ENCODE measurements around the gene ZMYM4.
"Not testable (repeated sequence)": the region's sequence is repeated elsewhere in the genome, so short reads cannot be mapped to it uniquely, and the experiment has no call there.

ZMYM4 gene

GRCh38 chr1:35231287-35231686 lies 37.2 kb upstream of the ZMYM4 start:
- POLR2A ChIA-PET = interaction anchor here (0.7 kb wide), 1 partner anchor 9 kb away, joined by 3 read pairs; no protein-coding TSS in a partner anchor
- no peaks in the 10 kb centered on the region for H3K4me1 ChIP-seq (ENCODE audit: control extremely low read depth in 1 of 4, control insufficient read depth in 4 of 4, insufficient read depth in 4 of 4, low read length in 3 of 4)
- WGBS (ENCODE audit: insufficient coverage) = no CpG with 5 or more reads among the region's 1 CpG
- no peak for DNase-seq
- no peaks in the 10 kb centered on the region for H3K9me3 ChIP-seq (ENCODE audit: control extremely low read depth in 1 of 5, control insufficient read depth in 4 of 5, insufficient read depth in 2 of 5, low read depth in 1 of 5, low read length in 4 of 5)
- no peak overlapping the region for H3K27ac ChIP-seq (ENCODE audit: insufficient read depth in 1 of 2, low read depth in 1 of 2, low read length in 2 of 2, poor library complexity in 1 of 2, severe bottlenecking in 2 of 2)
- no peaks in the 10 kb centered on the region for H3K27me3 ChIP-seq (replicated peaks in 2 of 5; ENCODE audit: control insufficient read depth in 4 of 5, insufficient read depth in 5 of 5, low read length in 4 of 5)
- CTCF ChIA-PET = interaction anchor here (0.6 kb wide), 1 partner anchor 56 kb away, joined by 3 read pairs; no protein-coding TSS in a partner anchor
- H3K4me3 ChIP-seq (ENCODE audit: control insufficient read depth in 1 of 7, extremely low read depth in 1 of 7, insufficient read depth in 4 of 7, low read depth in 2 of 7, low read length in 6 of 7) = no peak overlapping the region
- H3K36me3 ChIP-seq (ENCODE audit: control insufficient read depth in 4 of 4, insufficient read depth in 4 of 4, low read length in 3 of 4) = no peaks in the 10 kb centered on the region

GRCh38 chr1:35236772-35237171 lies 31.7 kb upstream of the ZMYM4 start:
- DNase-seq; H3K27ac ChIP-seq (ENCODE audit: insufficient read depth in 1 of 2, low read depth in 1 of 2, low read length in 2 of 2, poor library complexity in 1 of 2, severe bottlenecking in 2 of 2); H3K36me3 ChIP-seq (ENCODE audit: control insufficient read depth in 4 of 4, insufficient read depth in 4 of 4, low read length in 3 of 4); CTCF ChIA-PET; POLR2A ChIA-PET; H3K27me3 ChIP-seq (replicated peaks in 2 of 5; ENCODE audit: control insufficient read depth in 4 of 5, insufficient read depth in 5 of 5, low read length in 4 of 5); H3K4me3 ChIP-seq (ENCODE audit: control insufficient read depth in 1 of 7, extremely low read depth in 1 of 7, insufficient read depth in 4 of 7, low read depth in 2 of 7, low read length in 6 of 7); H3K9me3 ChIP-seq (ENCODE audit: control extremely low read depth in 1 of 5, control insufficient read depth in 4 of 5, insufficient read depth in 2 of 5, low read depth in 1 of 5, low read length in 4 of 5); H3K4me1 ChIP-seq (ENCODE audit: control extremely low read depth in 1 of 4, control insufficient read depth in 4 of 4, insufficient read depth in 4 of 4, low read length in 3 of 4): not testable (repeated sequence)
- WGBS (ENCODE audit: insufficient coverage) = 100% methylated on average over 2 of the region's 2 CpGs

- DNase-seq = peak; percentile 38 to 89 (median 86)
- ChIA-PET CTCF (no interaction called here), POLR2A (no interaction called here)
- H3K27ac ChIP-seq (ENCODE audit: insufficient read depth in 1 of 2, low read depth in 1 of 2, low read length in 2 of 2, poor library complexity in 1 of 2, severe bottlenecking in 2 of 2) = no peak overlapping the region
- no peaks in the 10 kb centered on the region for H3K9me3 ChIP-seq (ENCODE audit: control extremely low read depth in 1 of 5, control insufficient read depth in 4 of 5, insufficient read depth in 2 of 5, low read depth in 1 of 5, low read length in 4 of 5)
- no peaks in the 10 kb centered on the region for H3K27me3 ChIP-seq (replicated peaks in 2 of 5; ENCODE audit: control insufficient read depth in 4 of 5, insufficient read depth in 5 of 5, low read length in 4 of 5)
- H3K4me3 ChIP-seq (ENCODE audit: control insufficient read depth in 1 of 7, extremely low read depth in 1 of 7, insufficient read depth in 4 of 7, low read depth in 2 of 7, low read length in 6 of 7) = no peak overlapping the region
- no CpG with 5 or more reads among the region's 1 CpG for WGBS (ENCODE audit: insufficient coverage)
- H3K36me3 ChIP-seq (ENCODE audit: control insufficient read depth in 4 of 4, insufficient read depth in 4 of 4, low read length in 3 of 4) = no peaks in the 10 kb centered on the region
- H3K4me1 ChIP-seq (ENCODE audit: control extremely low read depth in 1 of 4, control insufficient read depth in 4 of 4, insufficient read depth in 4 of 4, low read length in 3 of 4) = peaks cover 0 to 5% (median 0%) of the 10 kb centered on the region in 4 experiments
These were observed 24.8 kb upstream of the ZMYM4 start for GRCh38 chr1:35243691-35244090.

GRCh38 chr1:35247256-35247655 lies 21.3 kb upstream of the ZMYM4 start:
- Histone ChIP-seq H3K36me3 (ENCODE audit: control insufficient read depth in 4 of 4, insufficient read depth in 4 of 4, low read length in 3 of 4) (no peaks in the 10 kb centered on the region), H3K27ac (ENCODE audit: insufficient read depth in 1 of 2, low read depth in 1 of 2, low read length in 2 of 2, poor library complexity in 1 of 2, severe bottlenecking in 2 of 2) (no peak overlapping the region), H3K9me3 (ENCODE audit: control extremely low read depth in 1 of 5, control insufficient read depth in 4 of 5, insufficient read depth in 2 of 5, low read depth in 1 of 5, low read length in 4 of 5) (no peaks in the 10 kb centered on the region), H3K4me3 (ENCODE audit: control insufficient read depth in 1 of 7, extremely low read depth in 1 of 7, insufficient read depth in 4 of 7, low read depth in 2 of 7, low read length in 6 of 7) (no peak overlapping the region), H3K4me1 (ENCODE audit: control extremely low read depth in 1 of 4, control insufficient read depth in 4 of 4, insufficient read depth in 4 of 4, low read length in 3 of 4) (peaks cover 0 to 5% (median 0%) of the 10 kb centered on the region in 4 experiments), H3K27me3 (replicated peaks in 2 of 5; ENCODE audit: control insufficient read depth in 4 of 5, insufficient read depth in 5 of 5, low read length in 4 of 5) (no peaks in the 10 kb centered on the region)
- POLR2A ChIA-PET = interaction anchor here (0.7 kb wide), 1 partner anchor 228 kb away, joined by 11 read pairs; no protein-coding TSS in a partner anchor
- no CpG with 5 or more reads among the region's 5 CpGs for WGBS (ENCODE audit: insufficient coverage)
- DNase-seq = peak in 1 of 3 donors; percentile 3
- CTCF ChIA-PET = no interaction called here

- Histone ChIP-seq H3K36me3 (ENCODE audit: control insufficient read depth in 4 of 4, insufficient read depth in 4 of 4, low read length in 3 of 4) (no peaks in the 10 kb centered on the region), H3K4me3 (ENCODE audit: control insufficient read depth in 1 of 7, extremely low read depth in 1 of 7, insufficient read depth in 4 of 7, low read depth in 2 of 7, low read length in 6 of 7) (no peak overlapping the region), H3K9me3 (ENCODE audit: control extremely low read depth in 1 of 5, control insufficient read depth in 4 of 5, insufficient read depth in 2 of 5, low read depth in 1 of 5, low read length in 4 of 5) (no peaks in the 10 kb centered on the region), H3K27ac (ENCODE audit: insufficient read depth in 1 of 2, low read depth in 1 of 2, low read length in 2 of 2, poor library complexity in 1 of 2, severe bottlenecking in 2 of 2) (no peak overlapping the region), H3K27me3 (replicated peaks in 2 of 5; ENCODE audit: control insufficient read depth in 4 of 5, insufficient read depth in 5 of 5, low read length in 4 of 5) (no peaks in the 10 kb centered on the region), H3K4me1 (ENCODE audit: control extremely low read depth in 1 of 4, control insufficient read depth in 4 of 4, insufficient read depth in 4 of 4, low read length in 3 of 4) (no peaks in the 10 kb centered on the region)
- no peak for DNase-seq
- POLR2A ChIA-PET = no interaction called here
- CTCF ChIA-PET = no interaction called here
- WGBS (ENCODE audit: insufficient coverage) = no CpG with 5 or more reads among the region's 2 CpGs
These were observed 14.6 kb upstream of the ZMYM4 start for GRCh38 chr1:35253941-35254340.

- Histone ChIP-seq H3K9me3 (ENCODE audit: control extremely low read depth in 1 of 5, control insufficient read depth in 4 of 5, insufficient read depth in 2 of 5, low read depth in 1 of 5, low read length in 4 of 5) (no peaks in the 10 kb centered on the region), H3K27ac (ENCODE audit: insufficient read depth in 1 of 2, low read depth in 1 of 2, low read length in 2 of 2, poor library complexity in 1 of 2, severe bottlenecking in 2 of 2) (no peak overlapping the region), H3K4me1 (ENCODE audit: control extremely low read depth in 1 of 4, control insufficient read depth in 4 of 4, insufficient read depth in 4 of 4, low read length in 3 of 4) (no peaks in the 10 kb centered on the region), H3K4me3 (ENCODE audit: control insufficient read depth in 1 of 7, extremely low read depth in 1 of 7, insufficient read depth in 4 of 7, low read depth in 2 of 7, low read length in 6 of 7) (no peak overlapping the region), H3K36me3 (ENCODE audit: control insufficient read depth in 4 of 4, insufficient read depth in 4 of 4, low read length in 3 of 4) (no peaks in the 10 kb centered on the region), H3K27me3 (replicated peaks in 2 of 5; ENCODE audit: control insufficient read depth in 4 of 5, insufficient read depth in 5 of 5, low read length in 4 of 5) (no peaks in the 10 kb centered on the region)
- no peak for DNase-seq
- ChIA-PET POLR2A (no interaction called here), CTCF (no interaction called here)
- 100% methylated on average over 2 of the region's 4 CpGs for WGBS (ENCODE audit: insufficient coverage)
These were observed 13.2 kb upstream of the ZMYM4 start for GRCh38 chr1:35255276-35255675.

GRCh38 chr1:35259561-35259960 lies 8.9 kb upstream of the ZMYM4 start:
- Histone ChIP-seq H3K4me3 (ENCODE audit: control insufficient read depth in 1 of 7, extremely low read depth in 1 of 7, insufficient read depth in 4 of 7, low read depth in 2 of 7, low read length in 6 of 7) (no peak overlapping the region), H3K36me3 (ENCODE audit: control insufficient read depth in 4 of 4, insufficient read depth in 4 of 4, low read length in 3 of 4) (no peaks in the 10 kb centered on the region), H3K27ac (ENCODE audit: insufficient read depth in 1 of 2, low read depth in 1 of 2, low read length in 2 of 2, poor library complexity in 1 of 2, severe bottlenecking in 2 of 2) (no peak overlapping the region), H3K27me3 (replicated peaks in 2 of 5; ENCODE audit: control insufficient read depth in 4 of 5, insufficient read depth in 5 of 5, low read length in 4 of 5) (no peaks in the 10 kb centered on the region), H3K4me1 (ENCODE audit: control extremely low read depth in 1 of 4, control insufficient read depth in 4 of 4, insufficient read depth in 4 of 4, low read length in 3 of 4) (peaks cover 0 to 8% (median 5%) of the 10 kb centered on the region in 4 experiments), H3K9me3 (ENCODE audit: control extremely low read depth in 1 of 5, control insufficient read depth in 4 of 5, insufficient read depth in 2 of 5, low read depth in 1 of 5, low read length in 4 of 5) (no peaks in the 10 kb centered on the region)
- ChIA-PET POLR2A (interaction anchor here (0.6 kb wide), 1 partner anchor 14 kb away, joined by 4 read pairs; no protein-coding TSS in a partner anchor), CTCF (interaction anchor here (1.5 kb wide), 1 partner anchor 57 kb away, joined by 4 read pairs; no protein-coding TSS in a partner anchor)
- WGBS (ENCODE audit: insufficient coverage) = no CpG with 5 or more reads among the region's 1 CpG
- DNase-seq = no peak

Data from common myeloid progenitor, CD34-positive (primary cell).